Gastrocnemius medialis (tissue), 4 donors: ENCODE measurements around the gene EHD3. TPM values are rescaled to one million over a fixed set of nuclear protein-coding genes. Genes with fewer than 3 reads are reported as not detected.
A peak's percentile ranks its signal among the peaks of the same experiment; 100 is the strongest.

Experiments used
- ATAC-seq, 2 donors: fragments of 150-250 bp; one replicate each; pipeline ENCODE4 v1.9.1; 2016
- DNase-seq, 2 donors: peaks; one replicate each; pipeline ENCODE4 v3.0.0-alpha.2; 2019
- H3K27ac ChIP-seq, 4 donors: fragments of 200-600 bp; sonication (generic); 1 replicate in 1 of 4; 2 replicates in 3 of 4; pipeline ENCODE4 v1.5.1; 2016 to 2018; ENCODE audit warnings: mild to moderate bottlenecking in 2 of 4, moderate library complexity in 1 of 4
- H3K27me3 ChIP-seq, 3 donors: fragments of 200-600 bp; sonication (generic) in 2 of 3; 1 replicate in 1 of 3; 2 replicates in 2 of 3; pipeline versions ENCODE4 v1.5.1 to v1.6.0; 2016 to 2019; ENCODE audit warnings: mild to moderate bottlenecking in 1 of 3, moderate library complexity in 1 of 3
- H3K36me3 ChIP-seq, 2 donors: fragments of 200-600 bp; sonication (generic) in 1 of 2; one replicate each; pipeline ENCODE4 v1.5.1; 2017 to 2018
- H3K4me1 ChIP-seq, 2 donors: fragments of 200-600 bp; sonication (generic) in 1 of 2; one replicate each; pipeline ENCODE4 v1.5.1; 2016 to 2017; ENCODE audit warnings: mild to moderate bottlenecking in 2 of 2
- H3K4me3 ChIP-seq, 4 donors: fragments of 200-600 bp; sonication (generic) in 3 of 4; 1 replicate in 1 of 4; 2 replicates in 3 of 4; pipeline ENCODE4 v1.5.1; 2016 to 2019; ENCODE audit warnings: mild to moderate bottlenecking in 2 of 4
- H3K9me3 ChIP-seq, 3 donors: fragments of 200-600 bp; sonication (generic) in 2 of 3; 1 replicate in 1 of 3; 2 replicates in 2 of 3; pipeline ENCODE4 v1.5.1; 2016 to 2019
- CTCF ChIP-seq, 5 experiments: fragments of 450-650 bp in 3 of 5; fragments of 200-600 bp in 2 of 5; sonication (generic) in 2 of 5; IDR thresholded peaks in 4 of 5; conservative IDR thresholded peaks in 1 of 5; 1 replicate in 4 of 5; 2 replicates in 1 of 5; pipeline ENCODE4 v1.5.1; 2016 to 2019; ENCODE audit warnings: antibody characterized with exemption in 5 of 5, mild to moderate bottlenecking in 3 of 5, moderate library complexity in 3 of 5
- POLR2A ChIP-seq, 2 donors: fragments of 450-650 bp; IDR thresholded peaks; one replicate each; pipeline ENCODE4 v1.6.1; 2017; ENCODE audit warnings: antibody characterized with exemption in 2 of 2, mild to moderate bottlenecking in 2 of 2, moderate library complexity in 2 of 2
- in situ Hi-C, 4 donors: fragments of 200-750 bp; cut with MboI; loops; one replicate each; pipeline versions ENCODE4 v1.15.0 to v1.8.0; 2017; ENCODE audit warnings: low sequenced_read_pairs in 4 of 4
- intact Hi-C: fragments of 100-400 bp; cut with DNase I; formaldehyde crosslinking; loops from one replicate; pipeline ENCODE4 v1.15.1; 2023; ENCODE audit warnings: low total_unique reads
- total RNA-seq, 4 donors: library from RNA; depleted of rRNA; stranded (reverse); fragments of >200 nt; gene quantifications; one replicate each; pipeline versions ENCODE4 v1.1.0 to v1.2.3, GENCODE V29; 2016

The EHD3 gene
- total RNA-seq, 4 donors from 2014 or later: 1.5 to 3.1 (median 2.1) TPM

- ATAC-seq (no peak), DNase-seq (no peak)
- peaks cover 27 to 37% of the 10 kb centered on the region in 2 donors for H3K4me1 ChIP-seq
- H3K36me3 ChIP-seq: no peaks in the 10 kb centered on the region
- H3K27me3 ChIP-seq: no peaks in the 10 kb centered on the region
- intact Hi-C loops: no loop called here
- in situ Hi-C loops: loop anchor here (10.0 kb wide), 1 partner anchor 99 kb away; no protein-coding TSS in a partner anchor
- TF ChIP-seq CTCF (IDR thresholded peaks at IDR 0.05 in 4 of 5, conservative IDR thresholded peaks at IDR 0.05 in 1 of 5) (no peak), POLR2A (IDR thresholded peaks at IDR 0.05) (no peak)
- H3K27ac ChIP-seq: no peak overlapping the region
- H3K9me3 ChIP-seq: no peaks in the 10 kb centered on the region
- H3K4me3 ChIP-seq: no peak overlapping the region
Observed at GRCh38 chr2:31235504-31235902, 1.6 kb downstream of the EHD3 start.

DNA sequence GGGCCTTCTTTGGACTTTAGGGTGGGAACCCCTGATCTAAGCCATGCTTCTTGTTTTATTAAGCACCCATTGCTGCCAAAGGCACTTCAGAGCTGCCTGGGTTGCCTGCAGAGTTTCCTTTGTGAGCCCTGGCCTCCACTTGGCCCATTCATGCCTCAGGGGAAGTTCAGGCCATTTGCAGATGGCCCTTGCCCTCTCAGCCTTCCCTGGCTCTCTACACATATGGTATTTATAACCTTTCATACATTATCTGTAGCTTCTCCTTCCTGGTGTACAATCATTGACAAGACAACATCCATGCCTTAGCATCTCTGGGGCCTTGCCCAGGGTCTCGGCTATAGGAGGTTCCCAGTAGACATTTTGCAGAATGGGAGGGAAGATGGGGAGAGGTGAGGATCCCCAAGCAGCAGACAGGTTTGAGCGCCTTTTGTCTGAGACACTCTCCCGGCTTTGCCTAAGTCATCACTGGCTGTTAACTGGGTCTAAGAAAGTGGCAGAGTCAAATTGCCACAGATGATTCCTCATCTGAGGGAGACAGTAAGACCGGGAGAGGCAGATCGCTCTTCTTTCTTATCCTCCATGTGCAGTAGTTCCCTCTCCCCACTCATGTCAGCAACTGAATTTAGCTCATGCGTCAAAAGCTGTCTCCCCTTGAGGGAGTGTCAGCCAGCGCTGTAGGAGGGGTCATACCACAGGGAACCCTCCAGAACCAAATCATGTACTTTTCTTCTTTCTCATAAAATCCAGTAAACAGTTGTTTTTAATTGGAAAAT, 2.7 kb downstream of the EHD3 start:
- ATAC-seq (no peak), DNase-seq (no peak)
- Histone ChIP-seq H3K9me3 (no peaks in the 10 kb centered on the region), H3K27ac (no peak overlapping the region), H3K4me3 (no peak overlapping the region), H3K36me3 (no peaks in the 10 kb centered on the region), H3K27me3 (no peaks in the 10 kb centered on the region), H3K4me1 (peaks cover 38 to 48% of the 10 kb centered on the region in 2 donors)
- TF ChIP-seq POLR2A (IDR thresholded peaks at IDR 0.05): no peak
- no peak for TF ChIP-seq CTCF (IDR thresholded peaks at IDR 0.05 in 4 of 5, conservative IDR thresholded peaks at IDR 0.05 in 1 of 5)
- in situ Hi-C loops: loop anchor here (10.0 kb wide), 1 partner anchor 98 kb away; no protein-coding TSS in a partner anchor
- intact Hi-C loops: no loop called here

- in situ Hi-C loops (loop anchor here (10.0 kb wide), 1 partner anchor 97 kb away; no protein-coding TSS in a partner anchor), intact Hi-C loops (no loop called here)
- DNase-seq (no peak), ATAC-seq (no peak)
- no peak overlapping the region for H3K4me3 ChIP-seq
- TF ChIP-seq CTCF (IDR thresholded peaks at IDR 0.05 in 4 of 5, conservative IDR thresholded peaks at IDR 0.05 in 1 of 5) (no peak), POLR2A (IDR thresholded peaks at IDR 0.05) (no peak)
- peak overlapping the region in 2 of 4 donors; percentile 85 to 86 for H3K27ac ChIP-seq
- no peaks in the 10 kb centered on the region for H3K9me3 ChIP-seq
- H3K27me3 ChIP-seq: no peaks in the 10 kb centered on the region
- peaks cover 44 to 57% of the 10 kb centered on the region in 2 donors for H3K4me1 ChIP-seq
- H3K36me3 ChIP-seq: no peaks in the 10 kb centered on the region
Observed at GRCh38 chr2:31237348-31238017, 3.5 kb downstream of the EHD3 start.

GRCh38 chr2:31238126-31238905, 4.4 kb downstream of the EHD3 start:
- DNase-seq: no peak
- no peak for ATAC-seq
- no peak overlapping the region for H3K4me3 ChIP-seq
- intact Hi-C loops (no loop called here), in situ Hi-C loops (loop anchor here (10.0 kb wide), 1 partner anchor 96 kb away; no protein-coding TSS in a partner anchor)
- TF ChIP-seq CTCF (IDR thresholded peaks at IDR 0.05 in 4 of 5, conservative IDR thresholded peaks at IDR 0.05 in 1 of 5): no peak
- no peak for TF ChIP-seq POLR2A (IDR thresholded peaks at IDR 0.05)
- peak overlapping the region in 2 of 4 donors; percentile 85 to 86 for H3K27ac ChIP-seq
- H3K4me1 ChIP-seq: peaks cover 44 to 58% of the 10 kb centered on the region in 2 donors
- H3K36me3 ChIP-seq: no peaks in the 10 kb centered on the region
- H3K27me3 ChIP-seq: no peaks in the 10 kb centered on the region
- no peaks in the 10 kb centered on the region for H3K9me3 ChIP-seq
